HepG2 (cell line): ENCODE data around the gene ZNF503. TPM values are rescaled to one million over a fixed set of nuclear protein-coding genes. Genes with fewer than 3 reads are reported as not detected.

ENCODE experiments used
- GPN1 ChIP-seq: sonication (generic); formaldehyde crosslinking; IDR thresholded peaks from 2 replicates; pipeline ENCODE4 v1.5.1; 2020; ENCODE audit warnings: missing genetic modification reagents, borderline replicate concordance
- RFXANK ChIP-seq: IDR thresholded peaks from 2 replicates; pipeline ENCODE4 v1.6.1; 2016
- ZNF232 ChIP-seq: sonication (generic); formaldehyde crosslinking; IDR thresholded peaks from 2 replicates; pipeline ENCODE4 v1.4.0; 2020; ENCODE audit warnings: missing genetic modification reagents, borderline replicate concordance
- polyA plus RNA-seq, 8 experiments: library from polyadenylated mRNA; depleted of rRNA in 3 of 8; stranded (reverse) in 7 of 8; unstranded in 1 of 8; fragments of >200 nt; fragmentation: Illumina TruSeq in 4 of 8; extraction: Trizol in 4 of 8; gene quantifications; 2 replicates each; pipeline versions ENCODE4 v1.2.1 to v1.2.3, GENCODE V29; 2011 to 2016; ENCODE audit warnings: low read depth in 4 of 8, missing spikeins in 1 of 8, mixed read lengths in 1 of 8; ENCODE audit not compliant: insufficient read depth in 1 of 8
- total RNA-seq, 5 experiments: library from RNA; depleted of rRNA; stranded (reverse); fragments of >200 nt; fragmentation: Illumina TruSeq; extraction: Trizol; gene quantifications; 2 replicates each; pipeline ENCODE4 v1.2.3, GENCODE V29; 2016; ENCODE audit warnings: low read depth in 1 of 5
- TF ChIP-seq, protein P1 (sequence below): sonication (generic); formaldehyde crosslinking; conservative IDR thresholded peaks from 2 replicates; pipeline ENCODE4 v1.4.0; 2020; ENCODE audit warnings: mild to moderate bottlenecking, missing genetic modification reagents, moderate library complexity
- TF ChIP-seq, protein P2 (sequence below): sonication (generic); formaldehyde crosslinking; IDR thresholded peaks from 2 replicates; pipeline ENCODE4 v1.5.1; 2020; ENCODE audit warnings: mild to moderate bottlenecking, missing genetic modification reagents, moderate library complexity
- TF ChIP-seq, protein P3 (sequence below): sonication (generic); formaldehyde crosslinking; IDR thresholded peaks from 2 replicates; pipeline ENCODE4 v1.4.0; 2020; ENCODE audit warnings: missing genetic modification reagents, borderline replicate concordance
- TF ChIP-seq, protein P4 (sequence below): sonication (generic); formaldehyde crosslinking; IDR thresholded peaks from 2 replicates; pipeline ENCODE4 v1.9.0; 2021; ENCODE audit warnings: missing genetic modification reagents, borderline replicate concordance
- TF ChIP-seq, protein P5 (sequence below): sonication (generic); formaldehyde crosslinking; IDR thresholded peaks from 2 replicates; pipeline ENCODE4 v1.4.0; 2020; ENCODE audit warnings: missing genetic modification reagents, mild to moderate bottlenecking, borderline replicate concordance
- TF ChIP-seq, protein P6 (sequence below): sonication (generic); formaldehyde crosslinking; IDR thresholded peaks from 2 replicates; pipeline ENCODE4 v1.8.0; 2022; ENCODE audit warnings: mild to moderate bottlenecking, missing genetic modification reagents, moderate library complexity

Gene ZNF503
- total and polyA plus RNA-seq, 2 of the 13 experiments (the other 11 are each of a cell fraction or from before 2014, with no cell fraction given): 2.7 to 8.3 TPM

DNA sequence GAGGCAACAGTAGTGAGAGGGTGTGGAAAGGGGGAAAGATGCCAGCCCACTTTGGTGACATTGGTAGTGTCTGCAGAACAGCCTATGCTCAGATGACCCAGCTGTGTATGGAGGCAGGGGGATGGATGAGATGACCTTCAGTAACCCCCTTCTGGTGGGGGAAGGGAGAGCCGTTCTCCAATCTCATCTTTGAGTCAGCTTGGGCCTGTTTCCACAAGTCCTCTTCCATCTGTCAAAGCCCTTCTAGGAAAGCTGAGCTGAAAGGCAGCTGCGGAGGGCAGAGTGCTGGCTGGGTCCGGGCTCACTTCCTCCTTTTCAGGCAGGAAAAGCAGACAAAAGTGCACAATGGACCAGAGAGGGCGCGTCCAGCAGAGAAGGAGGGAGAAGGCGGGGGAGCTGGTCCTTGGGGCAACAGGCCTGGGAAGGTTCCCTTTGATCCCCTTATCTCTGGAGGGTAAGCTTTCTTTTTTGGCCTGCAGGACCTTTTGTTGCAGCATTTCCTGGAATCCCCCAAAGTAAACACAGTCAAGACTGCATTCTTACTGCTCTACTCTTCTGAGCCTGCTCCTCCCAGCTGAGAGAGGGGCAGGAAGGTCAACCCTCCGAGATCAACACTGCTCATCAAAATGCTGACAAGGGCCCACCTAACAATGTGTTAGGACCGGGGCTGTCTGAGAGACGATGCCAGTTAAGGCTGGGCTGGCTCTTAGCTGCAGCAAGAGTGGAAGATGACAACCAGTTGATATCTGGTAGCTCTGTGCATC, 28.6 kb upstream of the ZNF503 start (continued):
- TF ChIP-seq, protein P1, sequence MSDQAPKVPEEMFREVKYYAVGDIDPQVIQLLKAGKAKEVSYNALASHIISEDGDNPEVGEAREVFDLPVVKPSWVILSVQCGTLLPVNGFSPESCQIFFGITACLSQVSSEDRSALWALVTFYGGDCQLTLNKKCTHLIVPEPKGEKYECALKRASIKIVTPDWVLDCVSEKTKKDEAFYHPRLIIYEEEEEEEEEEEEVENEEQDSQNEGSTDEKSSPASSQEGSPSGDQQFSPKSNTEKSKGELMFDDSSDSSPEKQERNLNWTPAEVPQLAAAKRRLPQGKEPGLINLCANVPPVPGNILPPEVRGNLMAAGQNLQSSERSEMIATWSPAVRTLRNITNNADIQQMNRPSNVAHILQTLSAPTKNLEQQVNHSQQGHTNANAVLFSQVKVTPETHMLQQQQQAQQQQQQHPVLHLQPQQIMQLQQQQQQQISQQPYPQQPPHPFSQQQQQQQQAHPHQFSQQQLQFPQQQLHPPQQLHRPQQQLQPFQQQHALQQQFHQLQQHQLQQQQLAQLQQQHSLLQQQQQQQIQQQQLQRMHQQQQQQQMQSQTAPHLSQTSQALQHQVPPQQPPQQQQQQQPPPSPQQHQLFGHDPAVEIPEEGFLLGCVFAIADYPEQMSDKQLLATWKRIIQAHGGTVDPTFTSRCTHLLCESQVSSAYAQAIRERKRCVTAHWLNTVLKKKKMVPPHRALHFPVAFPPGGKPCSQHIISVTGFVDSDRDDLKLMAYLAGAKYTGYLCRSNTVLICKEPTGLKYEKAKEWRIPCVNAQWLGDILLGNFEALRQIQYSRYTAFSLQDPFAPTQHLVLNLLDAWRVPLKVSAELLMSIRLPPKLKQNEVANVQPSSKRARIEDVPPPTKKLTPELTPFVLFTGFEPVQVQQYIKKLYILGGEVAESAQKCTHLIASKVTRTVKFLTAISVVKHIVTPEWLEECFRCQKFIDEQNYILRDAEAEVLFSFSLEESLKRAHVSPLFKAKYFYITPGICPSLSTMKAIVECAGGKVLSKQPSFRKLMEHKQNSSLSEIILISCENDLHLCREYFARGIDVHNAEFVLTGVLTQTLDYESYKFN (CRISPR knock-in tag): peak; percentile 85
- TF ChIP-seq, protein P2, sequence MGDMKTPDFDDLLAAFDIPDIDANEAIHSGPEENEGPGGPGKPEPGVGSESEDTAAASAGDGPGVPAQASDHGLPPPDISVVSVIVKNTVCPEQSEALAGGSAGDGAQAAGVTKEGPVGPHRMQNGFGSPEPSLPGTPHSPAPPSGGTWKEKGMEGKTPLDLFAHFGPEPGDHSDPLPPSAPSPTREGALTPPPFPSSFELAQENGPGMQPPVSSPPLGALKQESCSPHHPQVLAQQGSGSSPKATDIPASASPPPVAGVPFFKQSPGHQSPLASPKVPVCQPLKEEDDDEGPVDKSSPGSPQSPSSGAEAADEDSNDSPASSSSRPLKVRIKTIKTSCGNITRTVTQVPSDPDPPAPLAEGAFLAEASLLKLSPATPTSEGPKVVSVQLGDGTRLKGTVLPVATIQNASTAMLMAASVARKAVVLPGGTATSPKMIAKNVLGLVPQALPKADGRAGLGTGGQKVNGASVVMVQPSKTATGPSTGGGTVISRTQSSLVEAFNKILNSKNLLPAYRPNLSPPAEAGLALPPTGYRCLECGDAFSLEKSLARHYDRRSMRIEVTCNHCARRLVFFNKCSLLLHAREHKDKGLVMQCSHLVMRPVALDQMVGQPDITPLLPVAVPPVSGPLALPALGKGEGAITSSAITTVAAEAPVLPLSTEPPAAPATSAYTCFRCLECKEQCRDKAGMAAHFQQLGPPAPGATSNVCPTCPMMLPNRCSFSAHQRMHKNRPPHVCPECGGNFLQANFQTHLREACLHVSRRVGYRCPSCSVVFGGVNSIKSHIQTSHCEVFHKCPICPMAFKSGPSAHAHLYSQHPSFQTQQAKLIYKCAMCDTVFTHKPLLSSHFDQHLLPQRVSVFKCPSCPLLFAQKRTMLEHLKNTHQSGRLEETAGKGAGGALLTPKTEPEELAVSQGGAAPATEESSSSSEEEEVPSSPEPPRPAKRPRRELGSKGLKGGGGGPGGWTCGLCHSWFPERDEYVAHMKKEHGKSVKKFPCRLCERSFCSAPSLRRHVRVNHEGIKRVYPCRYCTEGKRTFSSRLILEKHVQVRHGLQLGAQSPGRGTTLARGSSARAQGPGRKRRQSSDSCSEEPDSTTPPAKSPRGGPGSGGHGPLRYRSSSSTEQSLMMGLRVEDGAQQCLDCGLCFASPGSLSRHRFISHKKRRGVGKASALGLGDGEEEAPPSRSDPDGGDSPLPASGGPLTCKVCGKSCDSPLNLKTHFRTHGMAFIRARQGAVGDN (CRISPR knock-in tag): peak; percentile 86
- TF ChIP-seq, protein P3, sequence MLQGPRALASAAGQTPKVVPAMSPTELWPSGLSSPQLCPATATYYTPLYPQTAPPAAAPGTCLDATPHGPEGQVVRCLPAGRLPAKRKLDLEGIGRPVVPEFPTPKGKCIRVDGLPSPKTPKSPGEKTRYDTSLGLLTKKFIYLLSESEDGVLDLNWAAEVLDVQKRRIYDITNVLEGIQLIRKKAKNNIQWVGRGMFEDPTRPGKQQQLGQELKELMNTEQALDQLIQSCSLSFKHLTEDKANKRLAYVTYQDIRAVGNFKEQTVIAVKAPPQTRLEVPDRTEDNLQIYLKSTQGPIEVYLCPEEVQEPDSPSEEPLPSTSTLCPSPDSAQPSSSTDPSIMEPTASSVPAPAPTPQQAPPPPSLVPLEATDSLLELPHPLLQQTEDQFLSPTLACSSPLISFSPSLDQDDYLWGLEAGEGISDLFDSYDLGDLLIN (CRISPR knock-in tag): no peak
- TF ChIP-seq RFXANK (CRISPR knock-in tag) (no peak), ZNF232 (CRISPR knock-in tag) (peak; percentile 87; the same call in 1 of the 2 replicates), GPN1 (CRISPR knock-in tag) (no peak)
- TF ChIP-seq, protein P4, sequence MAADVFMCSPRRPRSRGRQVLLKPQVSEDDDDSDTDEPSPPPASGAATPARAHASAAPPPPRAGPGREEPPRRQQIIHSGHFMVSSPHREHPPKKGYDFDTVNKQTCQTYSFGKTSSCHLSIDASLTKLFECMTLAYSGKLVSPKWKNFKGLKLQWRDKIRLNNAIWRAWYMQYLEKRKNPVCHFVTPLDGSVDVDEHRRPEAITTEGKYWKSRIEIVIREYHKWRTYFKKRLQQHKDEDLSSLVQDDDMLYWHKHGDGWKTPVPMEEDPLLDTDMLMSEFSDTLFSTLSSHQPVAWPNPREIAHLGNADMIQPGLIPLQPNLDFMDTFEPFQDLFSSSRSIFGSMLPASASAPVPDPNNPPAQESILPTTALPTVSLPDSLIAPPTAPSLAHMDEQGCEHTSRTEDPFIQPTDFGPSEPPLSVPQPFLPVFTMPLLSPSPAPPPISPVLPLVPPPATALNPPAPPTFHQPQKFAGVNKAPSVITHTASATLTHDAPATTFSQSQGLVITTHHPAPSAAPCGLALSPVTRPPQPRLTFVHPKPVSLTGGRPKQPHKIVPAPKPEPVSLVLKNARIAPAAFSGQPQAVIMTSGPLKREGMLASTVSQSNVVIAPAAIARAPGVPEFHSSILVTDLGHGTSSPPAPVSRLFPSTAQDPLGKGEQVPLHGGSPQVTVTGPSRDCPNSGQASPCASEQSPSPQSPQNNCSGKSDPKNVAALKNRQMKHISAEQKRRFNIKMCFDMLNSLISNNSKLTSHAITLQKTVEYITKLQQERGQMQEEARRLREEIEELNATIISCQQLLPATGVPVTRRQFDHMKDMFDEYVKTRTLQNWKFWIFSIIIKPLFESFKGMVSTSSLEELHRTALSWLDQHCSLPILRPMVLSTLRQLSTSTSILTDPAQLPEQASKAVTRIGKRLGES (CRISPR knock-in tag): no peak
- TF ChIP-seq, protein P5, sequence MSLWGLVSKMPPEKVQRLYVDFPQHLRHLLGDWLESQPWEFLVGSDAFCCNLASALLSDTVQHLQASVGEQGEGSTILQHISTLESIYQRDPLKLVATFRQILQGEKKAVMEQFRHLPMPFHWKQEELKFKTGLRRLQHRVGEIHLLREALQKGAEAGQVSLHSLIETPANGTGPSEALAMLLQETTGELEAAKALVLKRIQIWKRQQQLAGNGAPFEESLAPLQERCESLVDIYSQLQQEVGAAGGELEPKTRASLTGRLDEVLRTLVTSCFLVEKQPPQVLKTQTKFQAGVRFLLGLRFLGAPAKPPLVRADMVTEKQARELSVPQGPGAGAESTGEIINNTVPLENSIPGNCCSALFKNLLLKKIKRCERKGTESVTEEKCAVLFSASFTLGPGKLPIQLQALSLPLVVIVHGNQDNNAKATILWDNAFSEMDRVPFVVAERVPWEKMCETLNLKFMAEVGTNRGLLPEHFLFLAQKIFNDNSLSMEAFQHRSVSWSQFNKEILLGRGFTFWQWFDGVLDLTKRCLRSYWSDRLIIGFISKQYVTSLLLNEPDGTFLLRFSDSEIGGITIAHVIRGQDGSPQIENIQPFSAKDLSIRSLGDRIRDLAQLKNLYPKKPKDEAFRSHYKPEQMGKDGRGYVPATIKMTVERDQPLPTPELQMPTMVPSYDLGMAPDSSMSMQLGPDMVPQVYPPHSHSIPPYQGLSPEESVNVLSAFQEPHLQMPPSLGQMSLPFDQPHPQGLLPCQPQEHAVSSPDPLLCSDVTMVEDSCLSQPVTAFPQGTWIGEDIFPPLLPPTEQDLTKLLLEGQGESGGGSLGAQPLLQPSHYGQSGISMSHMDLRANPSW: no peak
- TF ChIP-seq, protein P6, sequence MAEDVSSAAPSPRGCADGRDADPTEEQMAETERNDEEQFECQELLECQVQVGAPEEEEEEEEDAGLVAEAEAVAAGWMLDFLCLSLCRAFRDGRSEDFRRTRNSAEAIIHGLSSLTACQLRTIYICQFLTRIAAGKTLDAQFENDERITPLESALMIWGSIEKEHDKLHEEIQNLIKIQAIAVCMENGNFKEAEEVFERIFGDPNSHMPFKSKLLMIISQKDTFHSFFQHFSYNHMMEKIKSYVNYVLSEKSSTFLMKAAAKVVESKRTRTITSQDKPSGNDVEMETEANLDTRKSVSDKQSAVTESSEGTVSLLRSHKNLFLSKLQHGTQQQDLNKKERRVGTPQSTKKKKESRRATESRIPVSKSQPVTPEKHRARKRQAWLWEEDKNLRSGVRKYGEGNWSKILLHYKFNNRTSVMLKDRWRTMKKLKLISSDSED (CRISPR knock-in tag): no peak
